ENCODE data around the gene CARD19. TPM values are rescaled to one million over a fixed set of nuclear protein-coding genes. Genes with fewer than 3 reads are reported as not detected.

CARD19 gene
- total and polyA plus RNA-seq, 2 experiments from 2014 or later, result 36.8 to 48.3 TPM

GRCh38 chr9:93068956-93069355 is 27.1 kb upstream of the CARD19 start (continued):
- TF ChIP-seq ZNF462 (CRISPR knock-in tag; IDR thresholded peaks at IDR 0.05), result no peak

DNA sequence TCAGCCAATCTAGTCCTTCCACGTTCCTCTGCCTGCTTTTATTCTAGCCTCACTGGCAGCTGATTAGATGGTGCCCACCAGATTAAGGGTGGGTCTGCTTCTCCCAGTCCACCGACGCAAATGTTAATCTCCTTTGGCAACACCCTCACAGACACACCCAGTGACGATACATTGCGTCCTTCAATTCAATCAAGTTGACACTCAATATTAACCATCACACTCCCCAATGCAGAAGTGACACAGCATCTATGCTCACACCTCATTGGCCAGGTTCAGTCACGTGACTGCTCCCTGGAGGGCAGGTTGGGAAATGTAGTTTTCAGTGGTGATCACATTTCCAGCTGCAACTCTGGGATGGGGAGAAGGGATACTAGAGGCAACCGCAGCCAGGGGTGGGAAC is 24.6 kb upstream of the CARD19 start:
- no peak overlapping the region for H3K4me3 Mint-ChIP-seq
- Histone ChIP-seq H3K4me3 (no peak overlapping the region), H2AFZ (no peak overlapping the region), H3K4me1 (ENCODE audit: insufficient read depth) (no peaks in the 10 kb centered on the region), H3K79me2 (replicated peaks; ENCODE audit: insufficient read depth) (no peaks in the 10 kb centered on the region), H4K20me1 (replicated peaks; ENCODE audit: insufficient read depth) (no peaks in the 10 kb centered on the region), H3K4me2 (no peak overlapping the region), H3K27ac (ENCODE audit: low read depth) (no peak overlapping the region), H3K27me3 (ENCODE audit: insufficient read depth) (no peaks in the 10 kb centered on the region), H3K9me2 (ENCODE audit: insufficient read depth) (no peaks in the 10 kb centered on the region), H3F3A (replicated peaks; ENCODE audit: low read depth) (no peaks in the 10 kb centered on the region), H3K36me3 (ENCODE audit: insufficient read depth) (no peaks in the 10 kb centered on the region)
- peak overlapping the region; percentile 85 for H3K27ac Mint-ChIP-seq
- DNase-seq (ENCODE audit: low spot score), result peak; percentile 81
- H3K27me3 Mint-ChIP-seq (ENCODE audit: insufficient read depth, low read depth, poor library complexity), result peaks cover 4% of the 10 kb centered on the region
- peak; percentile 86 for ATAC-seq
- H3K9me3 Mint-ChIP-seq, result no peaks in the 10 kb centered on the region; the same call in 2 of the 3 replicates
- H3K4me1 Mint-ChIP-seq, result no peaks in the 10 kb centered on the region
- no peaks in the 10 kb centered on the region for H3K36me3 Mint-ChIP-seq (ENCODE audit: low read depth)
- TF ChIP-seq ETS1 (IDR thresholded peaks at IDR 0.05) (peak; percentile 66; the same call in 1 of the 2 replicates), REST (IDR thresholded peaks at IDR 0.05; ENCODE audit: unreplicated experiment) (no peak), STAT1 (IDR thresholded peaks at IDR 0.05; ENCODE audit: unreplicated experiment) (no peak), ZNF114 (CRISPR knock-in tag; IDR thresholded peaks at IDR 0.05) (no peak), EZH2 (IDR thresholded peaks at IDR 0.05; ENCODE audit: low read depth, unreplicated experiment) (no peak), CREB1 (CRISPR knock-in tag; IDR thresholded peaks at IDR 0.05; ENCODE audit: low read depth) (peak; percentile 41; the same call in 1 of the 2 replicates)
